ENCODE results near the gene ACYP1. TPM values are rescaled to one million over a fixed set of nuclear protein-coding genes. Genes with fewer than 3 reads are reported as not detected.

The ACYP1 gene
- polyA plus RNA-seq, 3 donors, result 28.1 to 31.1 (median 29.3) TPM

Other genes starting within 250 kb of the ACYP1 start
- gene PROX2, start 187.9 kb downstream of the ACYP1 start, polyA plus RNA-seq (ENCODE audit: insufficient read length in 3 of 3), result under 1 TPM; 0.39 to 0.86 (median 0.74) TPM
- 100 to 1,000 TPM; 124 to 131 (median 126) TPM for gene DLST, start 182.1 kb downstream of the ACYP1 start, polyA plus RNA-seq (ENCODE audit: insufficient read length in 3 of 3)
- 1 to 10 TPM in 2 of 3 donors, under 1 TPM in 1; 0.74 to 1.6 (median 1.1) TPM for gene RPS6KL1, start 140.8 kb downstream of the ACYP1 start, polyA plus RNA-seq (ENCODE audit: insufficient read length in 3 of 3)
- 1 to 10 TPM; 6.9 to 8.2 (median 7.0) TPM for gene PGF, start 108.4 kb downstream of the ACYP1 start, polyA plus RNA-seq (ENCODE audit: insufficient read length in 3 of 3)
- 10 to 100 TPM; 69.8 to 74.4 (median 73.9) TPM for gene EIF2B2, start 61.1 kb downstream of the ACYP1 start, polyA plus RNA-seq (ENCODE audit: insufficient read length in 3 of 3)
- 10 to 100 TPM; 35.7 to 37.4 (median 36.2) TPM for gene MLH3, start 12.6 kb downstream of the ACYP1 start, polyA plus RNA-seq (ENCODE audit: insufficient read length in 3 of 3)
- 1 to 10 TPM; 7.3 to 9.9 (median 9.0) TPM for gene ZC2HC1C, start 5.6 kb upstream of the ACYP1 start, polyA plus RNA-seq (ENCODE audit: insufficient read length in 3 of 3)
- 100 to 1,000 TPM; 118 to 134 (median 127) TPM for gene NEK9, start 63.0 kb upstream of the ACYP1 start, polyA plus RNA-seq (ENCODE audit: insufficient read length in 3 of 3)
- gene TMED10, start 112.6 kb upstream of the ACYP1 start, polyA plus RNA-seq (ENCODE audit: insufficient read length in 3 of 3), result 100 to 1,000 TPM; 262 to 301 (median 284) TPM
- gene FOS, start 214.8 kb upstream of the ACYP1 start, polyA plus RNA-seq (ENCODE audit: insufficient read length in 3 of 3), result 100 to 1,000 TPM; 337 to 735 (median 440) TPM